HG03457 (cell line): ENCODE data around the gene MRPL21.
"Not testable (repeated sequence)": the region's sequence is repeated elsewhere in the genome, so short reads cannot be mapped to it uniquely, and the experiment has no call there.

Experiments used
- ATAC-seq: cut with Tn5 transposase; IDR thresholded peaks from one replicate; pipeline ENCODE4 v1.9.1; 2021; ENCODE audit warnings: moderate number of reproducible peaks; ENCODE audit not compliant: unreplicated experiment

The MRPL21 gene

DNA sequence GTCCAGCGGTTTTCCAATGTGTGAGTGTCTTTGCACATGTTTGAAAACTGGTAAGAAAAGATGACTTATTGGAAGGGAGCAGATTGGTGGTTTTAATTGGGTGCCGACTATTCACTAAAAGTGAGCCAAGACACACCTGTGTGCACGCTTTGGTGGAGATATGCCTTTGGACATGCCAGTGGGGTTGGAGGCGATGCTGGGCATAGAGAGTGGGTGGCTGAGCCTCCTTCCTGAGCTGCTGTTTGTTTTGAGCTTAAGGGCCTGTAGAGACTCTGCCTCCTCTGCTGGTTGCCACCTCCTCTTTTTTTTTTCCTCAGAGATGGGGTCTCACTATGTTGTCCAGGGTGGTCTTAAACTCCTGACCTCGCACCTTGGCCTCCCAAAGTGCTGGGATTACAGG lies 9.6 kb upstream of the MRPL21 start:
- ATAC-seq, result no peak

DNA sequence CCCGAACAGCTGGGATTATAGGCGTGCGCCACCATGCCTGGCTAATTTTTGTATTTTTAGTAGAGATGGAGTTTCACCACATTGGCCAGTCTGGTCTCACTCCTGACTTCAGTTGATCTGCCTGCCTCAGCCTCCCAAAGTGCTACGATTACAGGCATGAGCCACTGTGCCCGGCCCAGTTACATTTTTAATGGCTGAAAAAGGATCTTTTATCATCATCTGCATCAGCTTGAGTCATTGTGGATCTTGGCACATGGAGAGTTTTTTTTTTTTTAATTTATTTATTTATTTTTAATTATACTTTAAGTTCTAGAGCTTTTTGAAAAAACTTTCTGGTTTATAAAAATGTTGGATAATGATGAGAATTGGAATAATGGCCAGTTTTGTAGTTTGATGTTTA lies 8.6 kb upstream of the MRPL21 start:
- no peak for ATAC-seq

DNA sequence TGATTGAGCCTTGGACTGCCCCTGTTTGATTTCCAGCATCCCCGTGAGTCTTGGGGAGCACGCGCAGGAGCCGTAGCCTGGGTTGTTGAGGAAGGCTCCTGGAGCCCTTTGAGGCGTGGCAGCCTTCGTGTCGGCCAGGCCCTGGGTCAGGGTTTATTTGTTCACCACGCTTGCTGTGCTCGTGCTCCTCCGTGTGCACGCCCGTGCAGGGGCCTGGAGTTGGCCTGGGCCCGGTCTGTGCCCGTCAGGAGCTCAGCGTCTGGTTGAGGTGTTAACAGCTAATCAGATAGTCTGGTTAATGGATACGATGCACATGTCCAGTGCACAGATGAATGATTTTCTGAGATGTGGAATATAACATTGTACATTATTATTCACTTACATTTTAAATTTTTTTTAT lies 8.1 kb upstream of the MRPL21 start:
- no peak for ATAC-seq

DNA sequence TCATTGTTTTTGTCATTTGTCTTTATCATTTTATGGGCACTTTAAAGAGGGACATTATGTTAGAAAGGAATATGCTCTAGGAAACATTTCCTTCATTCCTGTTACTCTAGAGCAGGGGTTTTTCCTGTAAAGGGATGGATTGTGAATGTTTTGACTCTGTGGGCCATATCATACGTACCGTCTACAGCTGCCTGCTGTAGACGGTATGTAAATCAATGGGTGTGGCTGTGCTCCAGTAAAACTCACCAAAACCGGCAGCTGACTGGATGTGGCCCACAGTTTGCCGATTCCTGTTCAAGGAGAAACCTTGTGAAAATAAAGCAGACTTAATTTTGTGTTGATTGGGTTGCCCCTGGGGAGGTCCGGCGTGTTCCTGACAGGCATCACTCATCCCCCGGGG lies 7.3 kb upstream of the MRPL21 start:
- no peak for ATAC-seq

DNA sequence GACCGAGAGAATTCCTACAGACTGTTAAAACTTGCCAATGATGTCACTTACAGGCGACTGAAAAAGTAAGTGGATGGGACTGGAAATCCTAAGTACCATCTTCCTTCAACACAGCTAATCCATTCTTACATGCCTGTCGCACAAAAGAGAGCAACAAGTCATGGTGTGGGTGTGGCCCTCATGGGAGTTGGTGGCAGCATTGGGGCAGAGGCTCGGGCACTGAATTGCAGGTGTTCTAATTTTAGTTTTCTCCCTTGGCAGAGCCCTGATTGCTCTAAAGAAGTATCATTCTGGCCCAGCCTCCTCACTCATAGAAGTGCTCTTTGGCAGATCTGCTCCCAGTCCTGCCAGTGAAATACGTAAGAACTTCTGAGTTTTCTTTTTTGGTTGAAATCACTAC lies 4.6 kb upstream of the MRPL21 start:
- no peak for ATAC-seq

DNA sequence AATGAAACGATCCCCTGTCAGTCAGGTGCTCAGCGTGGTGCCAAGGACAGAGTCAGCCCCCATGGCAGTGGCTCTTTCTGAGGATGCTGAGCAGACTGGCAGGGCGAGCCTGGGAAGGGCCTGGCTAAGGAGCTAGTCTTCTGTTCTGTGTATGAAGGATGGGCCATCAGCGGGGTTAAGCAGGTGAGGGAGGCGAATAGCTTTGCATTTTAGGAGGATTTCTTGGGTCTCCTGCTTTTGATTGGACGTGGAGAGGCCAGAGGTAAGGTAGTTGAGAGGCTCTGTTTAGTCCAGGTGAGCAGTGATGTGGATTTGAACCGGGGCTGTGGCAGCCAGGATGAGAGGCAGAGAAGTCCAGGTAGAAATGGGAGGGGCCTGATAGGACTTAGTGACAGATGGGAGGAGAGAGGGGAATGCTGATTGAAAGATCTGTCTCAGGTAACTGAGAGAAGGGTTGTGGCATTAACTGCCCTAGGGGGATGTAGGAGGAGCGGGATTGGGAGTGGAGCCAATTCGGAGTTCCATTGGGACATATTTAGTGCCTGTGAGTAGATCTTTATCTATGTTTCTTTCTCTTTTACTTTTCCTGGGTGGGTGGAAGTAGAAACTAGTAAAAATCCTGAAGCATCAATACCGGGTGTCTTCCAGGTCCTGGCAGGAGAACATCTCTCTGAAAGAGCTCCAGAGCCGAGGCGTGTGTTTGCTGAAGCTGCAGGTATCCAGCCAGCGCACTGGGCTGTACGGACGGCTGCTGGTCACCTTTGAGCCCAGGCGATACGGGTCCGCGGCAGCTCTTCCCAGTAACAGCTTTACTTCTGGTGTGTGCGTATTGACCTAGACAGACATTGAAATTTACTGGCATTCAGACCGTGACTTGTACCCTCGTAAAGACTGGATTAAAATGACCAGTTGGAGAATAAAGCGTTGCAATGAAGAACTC lies 2.1 kb upstream of the MRPL21 start:
- ATAC-seq, result no peak

DNA sequence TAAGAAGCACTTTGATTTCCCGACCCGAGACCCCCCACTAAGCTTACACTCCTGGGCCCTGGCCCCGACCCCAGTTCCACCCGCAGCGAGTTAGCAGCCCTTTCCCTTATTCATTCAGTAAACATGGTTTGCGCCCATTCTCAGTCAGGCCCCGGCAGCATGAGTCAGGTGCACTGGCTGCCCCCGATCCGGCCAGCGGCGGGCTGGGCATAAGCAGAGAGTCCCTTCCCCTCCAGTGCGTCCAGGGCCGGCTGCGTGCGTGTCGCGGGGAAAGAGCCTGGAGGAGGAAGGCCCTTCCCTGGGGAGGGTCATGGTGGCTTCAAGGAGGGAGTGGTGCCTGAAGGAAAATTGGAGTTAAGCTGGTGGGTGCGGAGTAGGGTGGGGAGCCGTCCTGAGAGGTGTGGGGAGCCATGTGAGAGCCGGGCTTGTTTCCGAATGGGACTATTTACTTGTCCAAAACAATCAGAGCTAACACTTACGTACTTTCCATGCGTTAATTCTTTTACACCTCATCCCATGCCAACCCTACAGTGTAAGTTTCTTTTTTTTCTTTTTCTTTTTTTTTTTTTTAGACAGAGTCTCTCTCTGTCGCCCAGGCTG lies 716 bp upstream of the MRPL21 start:
- ATAC-seq, result no peak

DNA sequence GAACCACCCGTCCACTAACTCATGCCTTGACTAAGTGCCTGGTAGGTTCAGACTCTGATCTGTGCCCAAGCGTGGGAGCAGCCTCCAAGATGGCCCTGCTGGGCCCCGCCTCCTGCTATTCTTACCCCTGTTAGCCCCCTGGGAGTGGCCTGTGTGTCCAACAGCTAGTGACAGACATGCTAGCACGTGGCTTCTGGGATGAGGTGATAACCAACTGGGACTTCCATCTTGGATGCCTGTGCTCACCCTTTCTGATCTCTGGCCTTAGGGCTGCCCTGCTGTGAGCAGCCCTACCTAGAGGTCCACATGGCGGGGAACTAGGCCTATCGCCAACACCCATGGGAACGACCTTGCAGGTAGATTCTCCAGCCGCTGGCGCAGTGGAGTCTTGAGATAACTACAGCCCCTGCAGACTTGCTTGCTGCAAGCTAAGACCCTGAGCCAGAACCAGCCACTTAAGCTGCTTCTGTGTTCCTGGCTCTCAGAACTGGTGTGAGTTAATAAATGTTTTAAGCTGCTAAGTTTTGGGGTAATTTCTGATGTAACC lies 2.7 kb downstream of the MRPL21 start:
- ATAC-seq, result no peak

DNA sequence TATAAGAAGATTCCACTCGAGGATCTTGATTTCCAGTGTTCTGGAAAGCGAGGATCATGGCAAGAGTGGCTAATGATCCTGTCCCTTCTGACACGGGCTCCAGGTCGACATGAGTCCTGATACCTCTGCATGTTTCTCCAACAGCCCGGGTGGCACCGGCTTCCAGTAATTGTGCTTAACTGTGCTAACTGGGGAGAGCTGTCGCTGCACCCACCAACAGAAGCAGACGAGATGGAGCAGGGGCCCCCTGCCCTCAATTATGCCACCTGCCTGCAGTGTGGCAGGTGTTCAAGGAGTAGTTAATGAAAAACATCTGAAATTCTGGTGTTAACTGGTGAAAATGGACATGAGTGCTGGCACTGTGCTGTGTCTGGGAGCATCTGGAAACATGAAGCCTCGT lies 6.2 kb downstream of the MRPL21 start:
- ATAC-seq, result no peak

DNA sequence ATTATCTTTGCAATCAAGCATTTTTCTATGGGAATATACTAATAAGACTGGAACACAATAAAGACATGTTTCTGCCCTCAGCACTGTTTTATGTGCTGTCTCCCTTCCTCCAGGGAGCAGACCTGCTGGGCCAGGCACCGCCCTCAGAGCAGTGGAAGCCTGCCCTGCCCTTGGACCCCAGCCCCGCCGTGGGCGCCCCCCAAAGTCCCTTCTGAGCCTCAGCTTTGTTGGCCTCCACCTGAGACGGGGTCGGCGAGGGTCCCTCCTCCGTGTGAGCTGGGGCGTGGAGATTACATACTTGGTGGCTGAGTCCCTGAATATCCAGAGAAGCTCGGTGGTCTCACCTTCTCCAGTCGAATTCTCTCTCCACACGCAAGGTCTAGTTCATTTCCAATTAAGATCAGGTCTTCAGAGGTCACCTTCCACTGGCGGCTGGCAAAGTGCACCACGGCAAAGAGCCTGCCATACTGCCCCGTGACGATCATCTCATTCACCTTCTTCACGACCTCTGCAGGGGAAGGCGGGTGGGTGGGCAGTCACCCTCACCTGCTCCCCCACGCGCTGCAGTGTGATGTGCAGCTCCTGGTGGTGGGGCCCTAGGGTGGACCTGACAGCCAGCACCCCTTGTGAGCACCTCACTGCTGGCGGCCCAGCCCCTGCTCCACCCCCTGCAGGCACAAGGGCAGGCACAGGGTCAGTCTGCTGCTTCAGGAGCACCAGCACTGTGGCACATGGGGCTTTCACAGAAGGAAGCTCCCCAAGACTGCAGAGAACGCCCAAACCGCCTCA lies 7.3 kb downstream of the MRPL21 start:
- no peak for ATAC-seq

DNA sequence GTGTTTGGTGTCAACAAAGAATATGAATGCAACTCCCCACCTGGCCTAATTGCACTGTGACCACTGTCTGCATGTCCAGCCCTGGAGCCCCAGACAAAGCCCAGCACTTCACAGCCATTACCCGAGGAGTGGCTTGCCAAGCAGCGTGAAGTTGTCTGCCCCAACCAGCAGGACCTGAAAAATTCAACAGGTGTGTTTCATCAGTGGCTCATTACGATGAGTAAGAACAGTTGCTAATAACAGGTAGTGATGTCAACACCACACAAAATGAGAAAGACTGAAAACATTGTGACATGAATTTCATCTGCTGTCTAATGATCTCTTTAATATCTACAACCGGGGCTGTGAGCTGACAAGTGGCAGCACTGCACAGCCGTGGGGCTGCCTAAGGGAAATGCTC lies 10.3 kb downstream of the MRPL21 start:
- ATAC-seq, result no peak

DNA sequence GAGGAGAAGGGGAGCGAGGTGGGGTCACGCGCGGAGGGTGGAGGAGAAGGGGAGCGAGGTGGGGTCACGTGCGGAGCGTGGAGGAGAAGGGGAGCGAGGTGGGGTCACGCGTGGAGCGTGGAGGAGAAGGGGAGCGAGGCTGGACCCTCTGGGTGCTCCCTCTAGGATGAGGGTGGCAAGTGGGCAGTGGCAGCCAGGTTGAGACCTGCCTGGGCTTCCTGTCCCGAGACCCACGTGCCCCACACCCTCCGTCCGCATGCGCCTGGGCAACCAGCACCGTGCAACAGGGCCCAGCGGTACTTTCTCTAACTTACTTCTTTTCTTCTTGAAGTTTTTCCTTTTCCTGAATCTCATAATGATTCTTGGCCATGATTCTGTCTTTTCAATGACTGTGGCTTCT lies 11.1 kb downstream of the MRPL21 start:
- ATAC-seq, result no peak

DNA sequence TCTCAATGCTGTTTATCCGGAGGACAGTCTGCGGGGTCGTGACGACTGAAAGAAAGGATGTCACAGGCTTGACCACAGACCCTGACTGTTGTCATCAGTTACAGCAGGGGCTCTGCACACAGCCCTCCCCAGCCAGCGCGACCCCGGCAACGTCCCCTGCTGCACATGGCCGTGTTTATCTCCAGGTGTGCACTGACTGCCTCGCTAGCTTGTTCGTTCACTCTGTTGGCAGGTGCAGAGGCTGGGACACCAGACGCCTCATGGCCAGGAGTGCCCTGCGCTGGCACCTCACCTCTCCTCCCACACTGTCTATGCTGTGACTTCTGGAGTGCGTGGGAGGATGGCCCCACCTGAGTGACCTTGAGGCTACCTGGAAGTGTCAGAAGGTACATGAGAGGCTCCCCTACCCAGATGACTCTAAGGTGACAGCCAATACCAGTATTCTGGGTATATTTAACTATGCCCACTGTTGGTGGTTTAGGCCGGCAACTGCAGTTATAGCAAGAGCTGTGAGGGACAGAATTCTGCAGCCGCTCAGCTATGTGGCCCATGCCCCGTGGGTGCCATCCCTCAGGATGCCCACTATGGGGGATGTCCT lies 12.2 kb downstream of the MRPL21 start:
- no peak for ATAC-seq

DNA sequence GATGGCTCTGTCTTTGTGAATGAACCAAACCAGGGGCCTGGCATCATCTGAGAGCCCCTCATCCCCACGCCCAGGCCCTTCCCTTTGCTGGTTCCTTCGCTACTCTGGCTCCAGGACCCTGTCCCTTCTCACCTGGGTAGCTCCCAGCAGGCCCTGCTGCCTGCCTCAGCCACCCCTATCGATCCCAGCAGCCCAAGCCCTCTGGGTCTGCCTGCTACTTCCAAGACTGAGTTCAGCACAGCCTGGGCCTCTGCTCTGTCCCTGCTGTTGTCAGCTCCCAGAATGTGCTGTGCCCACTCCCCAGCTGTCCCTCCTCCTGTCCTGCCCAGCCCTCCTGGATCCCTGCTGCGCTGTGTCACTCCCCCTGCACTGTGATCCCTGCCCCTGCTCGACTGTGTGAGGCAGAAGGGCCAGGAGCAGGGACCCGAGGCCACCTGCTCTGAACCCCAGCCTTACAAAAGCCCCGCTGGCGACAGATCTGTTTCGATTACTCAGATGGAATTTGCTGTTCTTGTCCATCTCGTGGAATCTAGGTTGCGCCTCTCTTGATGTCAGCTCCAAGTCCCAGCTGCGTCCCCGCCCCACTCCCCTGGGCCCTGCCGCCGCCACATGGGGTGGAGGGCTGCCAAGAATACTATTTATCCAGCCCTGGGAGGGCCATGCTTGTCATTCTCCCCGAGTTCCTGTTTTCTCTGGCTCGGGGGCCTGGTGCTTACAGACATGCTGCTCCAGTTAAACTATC lies 13.0 kb downstream of the MRPL21 start:
- no peak for ATAC-seq

DNA sequence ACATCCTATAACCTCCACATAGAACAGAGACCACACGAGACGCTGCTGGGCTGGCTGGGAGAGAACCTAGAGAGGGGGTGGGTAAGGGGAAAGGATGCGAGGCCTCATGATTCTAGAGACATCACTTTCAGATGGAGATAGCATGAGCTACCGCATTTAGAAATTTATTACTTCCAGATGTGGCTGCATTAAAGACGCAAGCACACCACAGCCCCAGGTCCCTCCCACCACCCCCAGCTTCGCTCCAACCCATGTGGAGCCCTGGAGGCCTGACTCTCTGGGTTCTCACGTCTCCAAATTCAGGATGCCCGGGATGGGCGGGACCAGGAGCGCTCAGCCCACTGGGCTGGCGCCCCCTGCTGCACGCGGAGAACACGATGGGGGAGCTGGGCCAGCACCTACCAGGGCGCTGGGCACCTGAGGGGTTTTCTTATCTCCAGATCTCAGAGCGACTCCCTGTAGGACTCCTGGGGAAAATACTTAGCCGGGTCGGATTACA lies 13.6 kb downstream of the MRPL21 start:
- ATAC-seq, result no peak

DNA sequence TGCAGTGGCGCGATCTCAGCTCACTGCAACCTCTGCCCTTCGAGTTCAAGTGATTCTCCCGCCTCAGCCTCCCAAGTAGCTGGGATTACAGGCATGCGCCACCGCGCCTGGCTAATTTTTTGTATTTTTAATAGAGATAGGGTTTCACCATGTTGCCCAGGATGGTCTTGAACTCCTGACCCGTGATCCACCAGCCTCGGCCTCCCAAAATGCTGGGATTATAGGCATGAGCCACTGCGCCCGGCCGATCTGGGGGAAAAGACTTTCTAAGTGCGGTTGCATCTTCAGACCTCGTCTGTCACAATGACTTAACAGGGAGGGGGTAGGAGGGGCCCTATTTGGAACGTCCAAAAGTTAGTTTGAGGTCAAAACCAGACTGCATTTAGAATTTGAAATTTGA lies 18.8 kb downstream of the MRPL21 start:
- not testable (repeated sequence) for ATAC-seq

DNA sequence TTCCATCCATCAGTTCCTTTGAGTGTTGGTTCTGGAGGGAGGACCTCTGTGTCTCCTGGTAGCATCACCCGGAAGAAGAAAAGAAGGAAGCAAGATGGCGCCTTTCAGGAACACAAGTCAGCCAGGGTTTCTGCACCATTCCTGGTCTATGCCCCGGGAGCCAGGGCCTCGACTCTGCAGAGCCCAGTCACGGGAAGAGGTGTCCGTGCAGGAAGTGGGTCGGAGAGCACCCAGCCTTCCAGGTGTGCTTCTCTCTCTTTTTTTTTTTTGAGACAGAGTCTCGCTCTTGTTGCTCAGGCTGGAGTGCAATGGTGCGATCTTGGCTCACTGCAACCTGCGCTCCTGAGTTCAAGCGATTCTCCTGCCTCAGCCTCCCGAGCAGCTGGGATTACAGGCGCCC lies 21.2 kb downstream of the MRPL21 start:
- ATAC-seq, result no peak

DNA sequence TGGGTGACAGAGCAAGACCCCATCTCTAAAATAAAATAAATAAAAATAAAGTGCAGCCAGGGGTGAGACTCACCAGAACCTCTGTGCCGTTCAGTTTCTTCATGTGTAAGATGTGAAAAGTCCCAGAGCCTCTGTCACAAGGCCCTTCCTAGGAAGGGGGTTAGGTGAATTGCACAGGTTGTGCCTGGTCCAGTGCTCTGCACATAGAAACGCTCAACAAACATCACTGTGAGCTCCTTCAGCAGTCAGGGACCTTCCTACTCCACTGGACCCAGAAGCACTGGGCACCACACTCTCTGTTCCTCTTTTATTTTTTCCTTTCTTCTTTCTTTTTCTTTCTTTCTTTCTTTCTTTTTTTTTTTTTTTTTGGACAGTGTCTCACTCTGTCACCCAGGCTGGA lies 22.3 kb downstream of the MRPL21 start:
- ATAC-seq, result no peak

DNA sequence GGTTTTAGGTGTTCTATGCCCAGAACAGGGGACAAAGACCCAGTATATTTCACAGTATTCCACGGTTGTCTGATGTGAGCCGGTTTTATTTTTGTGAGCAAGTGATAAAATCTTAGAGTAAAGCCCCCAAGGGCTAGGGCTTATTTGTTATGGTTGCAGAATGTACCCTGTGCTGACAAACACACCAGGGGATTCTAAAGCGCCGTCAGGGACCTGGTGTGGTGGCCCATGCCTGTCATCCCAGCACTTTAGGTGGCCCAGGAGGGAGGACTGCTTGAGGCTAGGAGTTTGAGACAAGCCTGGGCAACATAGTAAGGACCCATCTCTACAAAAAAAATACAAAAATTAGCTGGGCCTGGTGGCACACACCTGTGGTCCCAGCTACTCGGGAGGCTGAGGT lies 22.8 kb downstream of the MRPL21 start:
- ATAC-seq, result no peak

DNA sequence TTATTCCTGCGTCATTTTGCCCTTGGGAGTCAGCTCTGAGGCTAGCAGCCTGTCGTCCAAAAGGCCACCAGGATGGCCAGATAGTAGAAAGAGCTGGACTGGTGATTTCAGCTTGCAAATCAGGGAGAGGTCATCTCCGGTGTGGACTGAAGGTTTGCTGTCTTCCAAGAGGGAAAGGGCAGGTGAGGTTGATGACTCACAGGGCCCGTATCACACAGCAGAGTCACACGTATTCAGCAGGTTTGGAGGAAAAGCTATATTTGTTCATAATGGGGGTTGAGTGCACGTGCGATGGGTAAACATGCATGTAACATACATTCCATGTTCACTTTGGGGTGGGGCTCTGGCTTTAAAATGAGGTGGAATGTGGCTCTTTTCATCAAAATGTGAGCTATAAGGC lies 25.6 kb downstream of the MRPL21 start:
- ATAC-seq, result no peak
